Mesendoderm (in vitro differentiated cells): Measurements from ENCODE around the gene PLCL2.
"Not testable (repeated sequence)": the region's sequence is repeated elsewhere in the genome, so short reads cannot be mapped to it uniquely, and the experiment has no call there.

Source experiments
- DNase-seq: peaks from one replicate; pipeline ENCODE4 v3.0.0; 2013
- H2AK5ac ChIP-seq: 2 replicates; pipeline ENCODE4 v1.6.1; 2013; ENCODE audit warnings: low read length, inconsistent platforms
- H2BK120ac ChIP-seq: 2 replicates; pipeline ENCODE4 v1.6.1; 2013; ENCODE audit warnings: low read depth, mild to moderate bottlenecking, low read length, moderate library complexity, mixed read lengths
- H2BK15ac ChIP-seq: replicated peaks from 2 replicates; pipeline ENCODE4 v1.6.1; 2013; ENCODE audit warnings: low read depth, mild to moderate bottlenecking, moderate library complexity
- H2BK5ac ChIP-seq: 2 replicates; pipeline ENCODE4 v1.6.1; 2013; ENCODE audit warnings: low read length, inconsistent platforms
- H3K18ac ChIP-seq: 2 replicates; pipeline ENCODE4 v1.6.1; 2013; ENCODE audit warnings: mild to moderate bottlenecking, low read length, mixed read lengths
- H3K23ac ChIP-seq: one replicate; pipeline ENCODE4 v1.6.1; 2013; ENCODE audit warnings: low read length
- H3K27ac ChIP-seq: 2 replicates; pipeline ENCODE4 v1.5.1; 2013; ENCODE audit warnings: low read depth, mild to moderate bottlenecking, inconsistent platforms, low read length, moderate library complexity
- H3K27me3 ChIP-seq: 2 replicates; pipeline ENCODE4 v1.6.1; 2013; ENCODE audit warnings: low read length, control low read depth, mild to moderate bottlenecking, inconsistent platforms; ENCODE audit not compliant: insufficient read depth, poor library complexity
- H3K36me3 ChIP-seq: 2 replicates; pipeline ENCODE4 v1.6.1; 2013; ENCODE audit warnings: low read length, inconsistent platforms; ENCODE audit not compliant: control insufficient read depth, insufficient read depth
- H3K4ac ChIP-seq: one replicate; pipeline ENCODE4 v1.6.1; 2013; ENCODE audit warnings: low read depth, mild to moderate bottlenecking, low read length, moderate library complexity
- H3K4me1 ChIP-seq: 2 replicates; pipeline ENCODE4 v1.6.1; 2013; ENCODE audit warnings: low read depth, low read length, inconsistent platforms; ENCODE audit not compliant: control insufficient read depth
- H3K4me2 ChIP-seq: 2 replicates; pipeline ENCODE4 v1.6.1; 2013; ENCODE audit warnings: low read length
- H3K4me3 ChIP-seq: 2 replicates; pipeline ENCODE4 v1.5.1; 2013; ENCODE audit warnings: mild to moderate bottlenecking, low read length
- H3K56ac ChIP-seq: one replicate; pipeline ENCODE4 v1.6.1; 2013; ENCODE audit warnings: low read length
- H3K79me1 ChIP-seq: 2 replicates; pipeline ENCODE4 v1.6.1; 2013; ENCODE audit warnings: low read length, inconsistent platforms
- H3K79me2 ChIP-seq: 2 replicates; pipeline ENCODE4 v1.6.1; 2013; ENCODE audit warnings: mild to moderate bottlenecking, low read length; ENCODE audit not compliant: control insufficient read depth, insufficient read depth
- H3K9ac ChIP-seq: 2 replicates; pipeline ENCODE4 v1.6.1; 2013; ENCODE audit warnings: low read length, inconsistent platforms
- H4K5ac ChIP-seq: one replicate; pipeline ENCODE4 v1.6.1; 2013; ENCODE audit warnings: low read length
- H4K8ac ChIP-seq: one replicate; pipeline ENCODE4 v1.6.1; 2013; ENCODE audit warnings: low read depth, mild to moderate bottlenecking, control low read depth, low read length, moderate library complexity
- WGBS: extraction: QIAGEN DNeasy Blood & Tissue Kit; methylation state at CpG from one replicate; pipeline ENCODE4 v1.1.7; 2013; ENCODE audit warnings: low lambda C conversion rate, missing lambda C conversion rate; ENCODE audit not compliant: insufficient coverage; ENCODE audit errors: extremely low coverage; 5-methylcytosine and 5-hydroxymethylcytosine counted together

Gene PLCL2

DNA sequence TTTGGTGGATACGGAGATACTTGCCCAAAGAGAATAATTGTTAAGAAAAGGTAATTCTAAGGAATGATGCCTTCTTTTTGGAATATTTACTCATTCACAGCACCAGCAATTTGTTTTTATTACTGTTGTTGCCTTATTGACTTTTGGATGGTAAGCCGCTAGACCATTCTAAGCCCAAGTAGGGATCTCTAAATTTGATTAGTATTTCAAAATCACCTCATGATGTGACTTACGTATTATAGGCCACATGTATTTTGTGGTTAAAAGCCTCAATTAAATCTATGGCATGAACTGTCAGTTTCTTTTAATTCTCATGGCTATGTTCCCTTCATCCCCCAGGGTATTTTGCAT is 94.1 kb downstream of the PLCL2 start:
- no peak overlapping the region for H3K9ac ChIP-seq
- no peak overlapping the region for H3K23ac ChIP-seq
- no peak overlapping the region for H2BK120ac ChIP-seq
- no peak overlapping the region for H3K4me2 ChIP-seq
- no peak overlapping the region for H2BK5ac ChIP-seq
- no CpG with 5 or more reads among the region's 3 CpGs for WGBS
- H2AK5ac ChIP-seq, result no peak overlapping the region
- no peaks in the 10 kb centered on the region for H3K79me1 ChIP-seq
- no peak overlapping the region for H4K8ac ChIP-seq
- H3K4me3 ChIP-seq, result no peak overlapping the region
- H3K4ac ChIP-seq, result no peak overlapping the region
- H3K79me2 ChIP-seq, result no peaks in the 10 kb centered on the region
- H3K27me3 ChIP-seq, result no peaks in the 10 kb centered on the region
- H3K27ac ChIP-seq, result no peak overlapping the region
- no peak for DNase-seq
- no peaks in the 10 kb centered on the region for H3K4me1 ChIP-seq
- no peak overlapping the region for H3K56ac ChIP-seq
- H4K5ac ChIP-seq, result no peak overlapping the region
- no peak overlapping the region for H3K18ac ChIP-seq
- H2BK15ac ChIP-seq, result no peak overlapping the region
- H3K36me3 ChIP-seq, result no peaks in the 10 kb centered on the region

DNA sequence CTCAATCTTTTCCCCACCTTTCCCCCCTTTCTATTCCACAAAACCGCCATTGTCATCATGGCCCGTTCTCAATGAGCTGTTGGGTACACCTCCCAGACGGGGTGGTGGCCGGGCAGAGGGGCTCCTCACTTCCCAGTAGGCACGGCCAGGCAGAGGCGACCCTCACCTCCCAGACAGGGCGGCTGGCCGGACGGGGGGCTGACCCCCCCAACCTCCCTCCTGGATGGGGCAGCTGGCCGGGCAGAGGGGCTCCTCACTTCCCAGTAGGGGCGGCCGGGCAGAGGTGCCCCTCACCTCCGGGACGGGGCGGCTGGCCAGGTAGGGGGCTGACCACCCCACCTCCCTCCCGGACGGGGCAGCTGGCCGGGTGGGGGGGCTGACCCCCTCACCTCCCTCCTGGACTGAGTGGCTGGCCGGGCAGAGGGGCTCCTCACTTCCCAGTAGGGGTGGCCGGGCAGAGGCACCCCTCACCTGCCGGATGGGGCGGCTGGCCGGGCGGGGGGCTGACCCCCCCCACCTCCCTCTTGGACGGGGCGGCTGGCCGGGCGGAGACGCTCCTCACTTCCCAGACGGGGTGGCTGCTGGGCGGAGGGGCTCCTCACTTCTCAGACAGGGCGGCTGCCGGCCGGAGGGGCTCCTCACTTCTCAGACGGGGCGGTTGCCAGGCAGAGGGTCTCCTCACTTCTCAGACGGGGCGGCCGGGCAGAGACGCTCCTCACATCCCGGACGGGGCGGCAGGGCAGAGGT is 95.2 kb downstream of the PLCL2 start:
- not testable (repeated sequence) for H3K79me2 ChIP-seq, H3K9ac ChIP-seq, H3K18ac ChIP-seq, H3K4me2 ChIP-seq, H2BK5ac ChIP-seq, H3K56ac ChIP-seq, H2BK120ac ChIP-seq, H3K36me3 ChIP-seq, DNase-seq, H2AK5ac ChIP-seq, H2BK15ac ChIP-seq, H3K23ac ChIP-seq, H3K4me1 ChIP-seq, H3K79me1 ChIP-seq, H3K4me3 ChIP-seq, H3K4ac ChIP-seq, H4K5ac ChIP-seq, H3K27me3 ChIP-seq, H3K27ac ChIP-seq, H4K8ac ChIP-seq
- WGBS, result no CpG with 5 or more reads among the region's 43 CpGs

DNA sequence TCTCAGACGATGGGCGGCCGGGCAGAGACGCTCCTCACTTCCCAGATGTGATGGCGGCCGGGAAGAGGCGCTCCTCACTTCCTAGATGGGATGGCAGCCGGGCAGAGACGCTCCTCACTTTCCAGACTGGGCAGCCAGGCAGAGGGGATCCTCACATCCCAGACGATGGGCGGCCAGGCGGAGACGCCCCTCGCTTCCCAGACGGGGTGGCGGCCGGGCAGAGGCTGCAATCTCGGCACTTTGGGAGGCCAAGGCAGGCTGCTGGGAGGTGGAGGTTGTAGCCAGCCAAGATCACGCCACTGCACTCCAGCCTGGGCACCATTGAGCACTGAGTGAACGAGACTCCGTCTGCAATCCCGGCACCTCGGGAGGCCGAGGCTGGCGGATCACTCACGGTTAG is 95.8 kb downstream of the PLCL2 start:
- not testable (repeated sequence) for H4K8ac ChIP-seq, H3K9ac ChIP-seq, DNase-seq, H3K4ac ChIP-seq, H3K27ac ChIP-seq, H2BK15ac ChIP-seq, H3K36me3 ChIP-seq, H3K23ac ChIP-seq, H3K56ac ChIP-seq, H3K18ac ChIP-seq, H2BK5ac ChIP-seq, H3K27me3 ChIP-seq, H3K4me3 ChIP-seq, H3K4me1 ChIP-seq, H2BK120ac ChIP-seq, H4K5ac ChIP-seq, H3K4me2 ChIP-seq, H3K79me2 ChIP-seq, H3K79me1 ChIP-seq, H2AK5ac ChIP-seq
- no CpG with 5 or more reads among the region's 26 CpGs for WGBS

DNA sequence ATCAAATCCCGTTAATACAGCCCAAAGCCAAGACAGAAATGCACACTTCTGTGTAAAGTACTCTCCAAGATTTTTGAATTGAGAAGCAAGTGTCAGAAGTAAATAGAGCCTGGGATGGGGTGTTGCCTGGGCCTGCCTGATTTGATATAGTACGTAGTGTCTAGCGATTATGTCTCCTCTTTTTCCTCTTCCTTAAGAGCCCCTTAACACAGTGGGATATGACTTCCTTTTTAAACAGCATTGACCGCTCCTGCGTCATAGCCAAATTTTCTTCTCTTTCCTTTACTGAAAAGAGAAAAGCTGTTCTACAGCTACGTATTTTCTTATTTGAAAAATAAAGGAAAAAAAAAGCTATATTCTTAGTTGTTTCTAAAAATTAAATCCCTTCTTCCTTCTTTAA is 97.7 kb downstream of the PLCL2 start:
- no peak for DNase-seq
- no CpG with 5 or more reads among the region's 6 CpGs for WGBS
- H3K4me1 ChIP-seq, result no peaks in the 10 kb centered on the region
- H4K5ac ChIP-seq, result no peak overlapping the region
- no peak overlapping the region for H3K27ac ChIP-seq
- no peak overlapping the region for H2BK120ac ChIP-seq
- H3K4ac ChIP-seq, result no peak overlapping the region
- no peak overlapping the region for H3K23ac ChIP-seq
- no peak overlapping the region for H2BK15ac ChIP-seq
- no peaks in the 10 kb centered on the region for H3K79me2 ChIP-seq
- H3K79me1 ChIP-seq, result no peaks in the 10 kb centered on the region
- no peak overlapping the region for H4K8ac ChIP-seq
- H2AK5ac ChIP-seq, result no peak overlapping the region
- H3K36me3 ChIP-seq, result no peaks in the 10 kb centered on the region
- H3K4me2 ChIP-seq, result no peak overlapping the region
- H2BK5ac ChIP-seq, result no peak overlapping the region
- no peak overlapping the region for H3K4me3 ChIP-seq
- H3K9ac ChIP-seq, result no peak overlapping the region
- H3K56ac ChIP-seq, result no peak overlapping the region
- H3K18ac ChIP-seq, result no peak overlapping the region
- no peaks in the 10 kb centered on the region for H3K27me3 ChIP-seq

DNA sequence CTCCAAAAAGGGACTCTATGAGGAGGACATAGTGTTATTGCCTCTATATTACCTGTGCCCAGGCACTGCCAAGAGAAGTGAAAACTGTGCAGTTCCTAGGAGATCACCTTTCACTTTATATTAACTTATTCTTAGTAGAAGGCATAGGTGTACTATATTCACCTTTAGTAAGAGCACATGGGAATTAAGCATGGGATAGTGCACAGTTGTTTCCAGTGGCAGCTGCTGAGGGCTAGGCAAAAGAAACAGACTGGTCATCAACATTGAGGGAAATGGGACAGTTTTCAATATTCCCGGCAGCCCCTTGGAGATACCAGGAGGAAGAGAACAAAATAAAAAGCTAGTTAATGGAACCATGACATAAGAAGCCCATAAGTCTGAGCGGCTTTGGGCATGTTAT is 100.9 kb downstream of the PLCL2 start:
- no peak overlapping the region for H2AK5ac ChIP-seq
- H3K36me3 ChIP-seq, result no peaks in the 10 kb centered on the region
- H2BK120ac ChIP-seq, result no peak overlapping the region
- H3K79me1 ChIP-seq, result no peaks in the 10 kb centered on the region
- H2BK15ac ChIP-seq, result no peak overlapping the region
- H4K8ac ChIP-seq, result no peak overlapping the region
- no peak overlapping the region for H3K4me2 ChIP-seq
- no peak overlapping the region for H3K9ac ChIP-seq
- H3K23ac ChIP-seq, result no peak overlapping the region
- no peaks in the 10 kb centered on the region for H3K79me2 ChIP-seq
- no peaks in the 10 kb centered on the region for H3K27me3 ChIP-seq
- H3K4me3 ChIP-seq, result no peak overlapping the region
- H3K56ac ChIP-seq, result no peak overlapping the region
- no peak overlapping the region for H3K27ac ChIP-seq
- WGBS, result no CpG with 5 or more reads among the region's 2 CpGs
- no peak overlapping the region for H3K18ac ChIP-seq
- H2BK5ac ChIP-seq, result no peak overlapping the region
- DNase-seq, result no peak
- no peaks in the 10 kb centered on the region for H3K4me1 ChIP-seq
- H3K4ac ChIP-seq, result no peak overlapping the region
- H4K5ac ChIP-seq, result no peak overlapping the region

DNA sequence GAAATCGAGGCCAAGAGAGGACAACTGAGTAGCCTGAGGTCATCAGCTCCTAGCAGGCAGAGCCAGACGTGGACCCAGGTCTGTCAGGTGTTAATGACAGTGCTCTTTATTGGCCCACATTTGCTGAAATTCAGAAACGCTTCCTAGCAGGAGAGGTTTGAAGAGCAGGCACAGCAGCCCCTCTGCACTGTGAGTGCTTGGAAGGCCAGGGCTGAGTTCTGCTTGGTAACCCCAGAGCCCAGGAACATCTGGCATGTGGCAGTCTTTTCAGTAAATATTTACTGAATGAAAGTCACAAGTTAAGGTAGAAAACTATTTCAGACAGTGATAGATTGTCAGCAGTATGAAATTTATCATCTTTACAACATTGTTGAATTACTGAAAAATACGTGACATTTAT is 102.4 kb downstream of the PLCL2 start:
- no peak overlapping the region for H4K5ac ChIP-seq
- no peak overlapping the region for H3K4me2 ChIP-seq
- H3K36me3 ChIP-seq, result no peaks in the 10 kb centered on the region
- no peak overlapping the region for H3K9ac ChIP-seq
- no peak overlapping the region for H3K4ac ChIP-seq
- no peaks in the 10 kb centered on the region for H3K79me2 ChIP-seq
- no peak overlapping the region for H3K23ac ChIP-seq
- no peak overlapping the region for H2AK5ac ChIP-seq
- H3K4me1 ChIP-seq, result no peaks in the 10 kb centered on the region
- no peaks in the 10 kb centered on the region for H3K27me3 ChIP-seq
- no CpG with 5 or more reads among the region's 4 CpGs for WGBS
- no peak for DNase-seq
- no peak overlapping the region for H2BK120ac ChIP-seq
- H4K8ac ChIP-seq, result no peak overlapping the region
- no peak overlapping the region for H3K27ac ChIP-seq
- no peak overlapping the region for H3K56ac ChIP-seq
- H3K4me3 ChIP-seq, result no peak overlapping the region
- no peak overlapping the region for H3K18ac ChIP-seq
- no peaks in the 10 kb centered on the region for H3K79me1 ChIP-seq
- no peak overlapping the region for H2BK15ac ChIP-seq
- H2BK5ac ChIP-seq, result no peak overlapping the region
